ENCODE results near the gene GLT1D1.
A peak's percentile ranks its signal among the peaks of the same experiment; 100 is the strongest.
"Not testable (repeated sequence)": the region's sequence is repeated elsewhere in the genome, so short reads cannot be mapped to it uniquely, and the experiment has no call there.

GLT1D1 gene

GRCh38 chr12:128852885-128853599 is at the start of gene GLT1D1:
Gene GLT1D1 (plus strand): TSS chr12:128853478. CDS start chr12:128853582, 104 bp downstream.
- DNase-seq (ENCODE audit: low spot score) = no peak

- DNase-seq (ENCODE audit: low spot score) = no peak
These were observed 49.5 kb upstream of the GLT1D1 start for GRCh38 chr12:128803788-128804187.

GRCh38 chr12:128804762-128805161 is 48.5 kb upstream of the GLT1D1 start:
- no peak for DNase-seq (ENCODE audit: low spot score)

GRCh38 chr12:128805406-128805805 is 47.9 kb upstream of the GLT1D1 start:
- not testable (repeated sequence) for DNase-seq (ENCODE audit: low spot score)

- DNase-seq (ENCODE audit: low spot score) = no peak
These were observed 46.7 kb upstream of the GLT1D1 start for GRCh38 chr12:128806573-128806972.

- no peak for DNase-seq (ENCODE audit: low spot score)
These were observed 46.0 kb upstream of the GLT1D1 start for GRCh38 chr12:128807161-128807724.

GRCh38 chr12:128808651-128809050 is 44.6 kb upstream of the GLT1D1 start:
- DNase-seq (ENCODE audit: low spot score) = no peak

- no peak for DNase-seq (ENCODE audit: low spot score)
These were observed 42.8 kb upstream of the GLT1D1 start for GRCh38 chr12:128810182-128811127.

- DNase-seq (ENCODE audit: low spot score) = no peak
These were observed 41.5 kb upstream of the GLT1D1 start for GRCh38 chr12:128811806-128812205.

- DNase-seq (ENCODE audit: low spot score) = peak; percentile 44
These were observed 39.9 kb upstream of the GLT1D1 start for GRCh38 chr12:128813392-128813791.

- DNase-seq (ENCODE audit: low spot score) = no peak
These were observed 39.4 kb upstream of the GLT1D1 start for GRCh38 chr12:128813883-128814282.

- no peak for DNase-seq (ENCODE audit: low spot score)
These were observed 38.6 kb upstream of the GLT1D1 start for GRCh38 chr12:128814411-128815261.

- no peak for DNase-seq (ENCODE audit: low spot score)
These were observed 37.3 kb upstream of the GLT1D1 start for GRCh38 chr12:128815779-128816642.

- DNase-seq (ENCODE audit: low spot score) = no peak
These were observed 36.7 kb upstream of the GLT1D1 start for GRCh38 chr12:128816643-128816920.

GRCh38 chr12:128817111-128818015 is 35.9 kb upstream of the GLT1D1 start:
- DNase-seq (ENCODE audit: low spot score) = peak; percentile 73

- peak; percentile 53 for DNase-seq (ENCODE audit: low spot score)
These were observed 34.9 kb upstream of the GLT1D1 start for GRCh38 chr12:128818065-128819022.

- no peak for DNase-seq (ENCODE audit: low spot score)
These were observed 33.8 kb upstream of the GLT1D1 start for GRCh38 chr12:128819293-128820144.

- no peak for DNase-seq (ENCODE audit: low spot score)
These were observed 33.0 kb upstream of the GLT1D1 start for GRCh38 chr12:128820253-128820652.

Measured in AG08396 (cell line).